GM21576 (cell line): ENCODE results near the gene CEP192.
"Not testable (repeated sequence)": the region's sequence is repeated elsewhere in the genome, so short reads cannot be mapped to it uniquely, and the experiment has no call there.

ENCODE experiments used
- ATAC-seq: cut with Tn5 transposase; IDR thresholded peaks from one replicate; pipeline ENCODE4 v1.9.1; 2021; ENCODE audit warnings: mild to moderate bottlenecking, moderate library complexity; ENCODE audit not compliant: unreplicated experiment

CEP192 gene

GRCh38 chr18:13096232-13096631, 105.1 kb downstream of the CEP192 start:
- ATAC-seq: no peak

GRCh38 chr18:13096719-13097118, 105.6 kb downstream of the CEP192 start:
- no peak for ATAC-seq

- not testable (repeated sequence) for ATAC-seq
Measured at GRCh38 chr18:13098104-13098503, 106.9 kb downstream of the CEP192 start.

- ATAC-seq: no peak
Measured at GRCh38 chr18:13099113-13099512, 108.0 kb downstream of the CEP192 start.

GRCh38 chr18:13100942-13101658, 109.9 kb downstream of the CEP192 start:
- ATAC-seq: no peak

- ATAC-seq: no peak
Measured at GRCh38 chr18:13101659-13102197, 110.6 kb downstream of the CEP192 start.

- ATAC-seq: no peak
Measured at GRCh38 chr18:13103366-13103765, 112.2 kb downstream of the CEP192 start.

- no peak for ATAC-seq
Measured at GRCh38 chr18:13105059-13105458, 113.9 kb downstream of the CEP192 start.

- no peak for ATAC-seq
Measured at GRCh38 chr18:13107074-13107473, 115.9 kb downstream of the CEP192 start.

- no peak for ATAC-seq
Measured at GRCh38 chr18:13108330-13108729, 117.2 kb downstream of the CEP192 start.

GRCh38 chr18:13110559-13110958, 119.4 kb downstream of the CEP192 start:
- ATAC-seq: no peak

GRCh38 chr18:13112982-13113381, 121.8 kb downstream of the CEP192 start:
- ATAC-seq: no peak

- ATAC-seq: no peak
Measured at GRCh38 chr18:13120255-13120654, 129.1 kb downstream of the CEP192 start.

- no peak for ATAC-seq
Measured at GRCh38 chr18:13120983-13121441, 129.8 kb downstream of the CEP192 start.

GRCh38 chr18:13124411-13124810, 133.2 kb downstream of the CEP192 start:
- ATAC-seq: no peak

- ATAC-seq: no peak
Measured at GRCh38 chr18:13125191-13125590, 134.0 kb downstream of the CEP192 start.

GRCh38 chr18:13126966-13127598, 135.9 kb downstream of the CEP192 start:
- ATAC-seq: no peak

- ATAC-seq: no peak
Measured at GRCh38 chr18:13131283-13131682, 140.1 kb downstream of the CEP192 start.

GRCh38 chr18:13134551-13135401, 143.6 kb downstream of the CEP192 start:
- ATAC-seq: no peak

GRCh38 chr18:13136056-13136903, 145.1 kb downstream of the CEP192 start:
- ATAC-seq: no peak
